GM19193 (cell line): Measurements from ENCODE around the gene ZNF253.

ENCODE experiments used
- POLR2A ChIP-seq: IDR thresholded peaks from 4 replicates; pipeline ENCODE4 v1.6.1; 2011; ENCODE audit not compliant: insufficient read depth, insufficient read length; ENCODE audit errors: extremely low read depth

ZNF253 gene

DNA sequence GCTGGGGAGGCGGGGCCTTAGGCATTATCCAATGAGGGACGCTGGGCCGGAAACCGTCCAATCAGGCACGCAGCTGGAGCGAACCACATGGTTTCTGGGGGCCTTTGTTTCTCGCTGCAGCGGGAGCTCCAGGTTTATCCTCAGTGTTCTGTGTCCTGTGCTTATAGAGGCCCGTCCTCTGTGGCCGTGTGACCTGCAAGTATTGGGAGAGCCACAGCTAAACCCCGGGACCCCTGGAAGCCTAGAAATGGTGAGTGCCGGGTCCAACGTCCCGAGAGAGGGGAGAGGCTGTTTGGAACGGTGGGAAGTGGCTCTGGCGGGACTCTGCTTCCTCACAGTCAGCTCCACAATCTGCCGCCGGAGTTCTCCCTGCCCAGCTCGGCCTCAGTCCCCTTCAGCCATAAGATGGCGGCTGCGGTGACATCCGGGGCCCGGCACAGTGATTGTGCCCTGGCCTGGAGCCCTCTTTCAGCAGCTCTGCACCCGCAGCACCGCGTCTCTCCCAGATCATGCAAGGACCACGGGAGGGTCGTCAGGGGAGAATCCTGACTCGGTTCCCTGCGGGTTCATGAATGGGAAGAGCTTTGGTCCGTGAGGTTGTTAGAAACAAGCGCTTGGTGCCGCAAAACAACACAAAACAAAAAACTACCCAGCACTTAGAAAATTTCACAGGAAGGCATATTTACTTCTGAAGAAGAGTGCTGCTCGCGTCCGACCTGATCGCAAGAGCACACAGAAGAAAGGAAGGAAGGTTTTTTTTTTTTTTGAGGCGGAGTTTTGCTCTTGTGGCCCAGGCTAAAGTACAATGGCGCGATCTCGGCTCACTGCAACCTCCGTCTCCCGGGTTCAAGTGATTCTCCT lies at the start of gene ZNF253:
ZNF253 (plus strand) TSS at position 133 of the 861 bp plus-strand sequence; CDS start at position 248, 115 bp downstream.
- TF ChIP-seq POLR2A, result peak; percentile 92

DNA sequence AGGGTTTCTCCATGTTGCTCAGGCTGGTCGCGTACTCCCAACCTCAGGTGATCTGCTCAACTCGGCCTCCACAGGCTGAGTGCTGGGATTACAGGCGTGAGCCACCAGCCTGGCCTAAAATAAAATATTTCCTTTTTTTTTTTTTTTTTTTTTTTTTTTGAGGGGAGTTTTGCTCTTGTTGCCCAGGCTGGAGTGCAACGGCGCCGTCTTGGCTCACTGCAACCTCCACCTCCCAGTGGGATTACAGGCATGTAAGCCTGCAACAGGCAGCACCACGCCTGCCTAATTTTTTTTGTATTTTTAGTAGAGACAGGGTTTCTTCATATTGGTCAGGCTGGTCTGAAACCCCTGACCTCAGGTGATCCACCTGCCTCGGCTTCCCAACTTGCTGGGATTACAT lies 49.0 kb upstream of the ZNF253 start:
- TF ChIP-seq POLR2A, result no peak

DNA sequence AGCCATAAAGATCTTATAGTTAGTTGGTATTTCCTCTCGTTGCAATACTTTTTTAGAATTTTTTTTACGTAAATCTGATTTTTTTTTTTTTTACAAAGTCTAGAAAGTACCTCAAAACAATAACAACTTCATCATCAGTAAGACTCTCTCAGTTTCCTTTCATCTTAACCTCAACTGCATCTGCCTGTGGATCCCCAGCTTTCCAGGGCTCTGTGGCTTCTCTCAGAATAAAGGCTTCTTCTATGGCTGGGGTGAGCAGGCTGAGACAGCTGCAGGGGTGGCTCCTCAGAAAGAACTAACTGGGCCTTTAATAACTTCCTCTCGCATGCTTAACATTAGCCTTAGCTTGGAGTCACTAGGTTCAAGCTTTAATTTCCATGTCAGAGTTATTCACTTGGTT lies 48.3 kb upstream of the ZNF253 start:
- no peak for TF ChIP-seq POLR2A

DNA sequence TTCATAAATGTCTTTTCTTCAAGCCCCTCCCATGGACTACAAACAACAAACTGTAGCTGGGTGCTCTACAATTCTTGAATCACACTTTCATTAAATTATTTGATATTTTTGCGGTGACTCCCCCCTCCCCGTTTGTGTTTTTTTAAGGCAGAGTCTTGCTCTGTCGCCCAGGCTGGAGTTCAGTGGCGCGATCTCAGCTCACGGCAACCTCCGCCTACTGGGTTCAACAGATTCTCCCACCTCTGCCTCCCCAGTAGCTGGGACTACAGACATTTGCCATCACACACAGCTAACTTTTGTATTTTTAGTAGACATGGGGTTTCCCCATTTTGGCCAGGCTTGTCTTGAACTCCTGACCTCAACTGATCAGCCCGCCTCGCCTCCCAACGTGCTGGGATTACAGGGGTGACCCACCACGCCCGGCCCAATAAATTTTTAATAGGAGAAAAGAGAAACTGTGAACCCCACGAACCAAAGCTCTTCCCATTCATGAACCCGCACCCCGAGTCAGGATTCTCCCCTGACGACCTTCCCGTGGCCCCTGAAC lies 44.8 kb upstream of the ZNF253 start:
- TF ChIP-seq POLR2A, result no peak

DNA sequence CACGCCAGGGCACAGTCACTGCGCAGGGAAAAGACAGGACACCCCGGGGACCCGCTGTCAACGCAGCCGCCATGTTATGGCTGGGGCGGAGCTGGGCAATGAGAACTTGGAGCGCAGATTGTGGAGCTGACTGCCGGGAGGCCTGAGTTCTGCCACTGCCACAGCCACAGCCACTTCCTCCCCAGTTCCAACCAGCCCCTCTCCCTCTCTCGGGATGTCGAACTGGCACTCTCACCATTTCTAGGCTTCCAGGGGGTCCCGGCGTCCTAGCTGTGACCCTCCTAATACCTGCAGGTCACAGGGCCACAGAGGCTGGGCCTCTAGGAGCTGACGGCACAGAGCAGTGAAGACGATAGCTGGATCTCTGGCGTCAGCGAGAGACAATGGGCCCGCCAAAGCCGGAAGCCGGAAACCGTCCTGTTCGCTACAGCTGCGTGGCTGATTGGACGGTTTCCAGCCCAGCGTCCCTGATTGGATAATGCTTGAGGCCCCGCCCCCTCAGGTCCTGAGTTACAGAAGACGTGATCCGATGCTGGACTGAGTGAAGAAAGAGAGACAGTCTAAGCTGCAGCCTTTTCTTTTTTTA lies 44.2 kb upstream of the ZNF253 start, which contains the start of gene ZNF506:
ZNF506 (minus strand) TSS at position 385 of the 586 bp plus-strand sequence; CDS start at position 238, 147 bp downstream.
- TF ChIP-seq POLR2A, result peak; percentile 87

DNA sequence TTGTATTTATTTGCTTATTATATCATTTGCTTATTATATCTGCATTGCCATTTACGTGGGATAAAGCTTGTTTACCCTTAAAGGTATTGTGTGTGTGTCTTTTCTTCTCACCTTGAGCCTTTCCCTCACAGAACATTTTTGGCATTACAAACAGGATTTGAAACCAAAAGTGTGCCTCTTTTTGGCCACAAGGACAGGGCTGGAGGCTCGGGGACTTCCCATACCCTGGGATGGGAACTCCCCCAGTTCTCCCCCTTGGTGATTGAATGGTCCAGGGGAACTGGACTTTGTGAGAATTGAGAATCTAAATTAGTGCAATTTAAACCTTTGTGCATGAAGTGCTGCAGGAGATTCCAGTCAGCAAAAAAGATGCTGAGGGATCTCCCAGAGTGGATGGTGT lies 41.8 kb upstream of the ZNF253 start:
- TF ChIP-seq POLR2A, result no peak

DNA sequence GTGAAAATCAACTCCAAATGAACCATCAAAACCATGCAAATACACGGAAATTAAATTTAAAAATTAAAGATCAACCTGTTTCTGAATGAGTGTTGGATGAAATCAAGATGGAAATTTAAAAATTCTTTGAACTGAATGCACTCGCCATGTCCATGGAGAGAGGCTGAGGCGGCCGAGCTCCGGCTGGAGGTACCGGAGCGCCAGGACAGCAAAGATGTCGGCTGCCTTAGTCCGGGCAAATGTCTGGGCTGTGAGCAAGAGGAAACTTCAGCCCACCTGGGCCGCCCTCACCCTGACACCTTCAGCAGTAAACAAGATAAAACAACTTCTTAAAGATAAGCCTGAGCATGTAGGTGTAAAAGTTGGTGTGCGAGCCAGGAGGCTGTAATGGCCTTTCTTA lies 38.8 kb upstream of the ZNF253 start:
- no peak for TF ChIP-seq POLR2A

DNA sequence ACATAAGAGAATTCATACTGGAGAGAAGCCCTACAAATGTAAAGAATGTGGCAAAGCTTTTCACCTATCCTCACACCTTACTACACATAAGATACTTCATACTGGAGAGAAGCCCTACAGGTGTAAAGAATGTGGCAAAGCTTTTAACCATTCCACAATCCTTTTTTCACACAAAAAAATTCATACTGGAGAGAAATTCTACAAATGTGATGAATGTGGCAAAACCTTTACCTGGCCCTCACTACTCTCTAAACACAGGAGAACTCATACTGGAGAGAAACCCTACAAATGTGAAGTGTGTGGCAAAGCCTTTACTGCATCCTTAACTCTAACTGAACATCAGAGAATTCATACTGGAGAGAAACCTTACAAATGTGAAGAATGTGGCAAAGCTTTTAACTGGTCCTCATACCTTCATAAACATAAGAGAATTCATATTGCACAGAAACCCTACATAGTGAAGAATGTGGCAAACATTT lies 30.1 kb upstream of the ZNF253 start:
- no peak for TF ChIP-seq POLR2A

DNA sequence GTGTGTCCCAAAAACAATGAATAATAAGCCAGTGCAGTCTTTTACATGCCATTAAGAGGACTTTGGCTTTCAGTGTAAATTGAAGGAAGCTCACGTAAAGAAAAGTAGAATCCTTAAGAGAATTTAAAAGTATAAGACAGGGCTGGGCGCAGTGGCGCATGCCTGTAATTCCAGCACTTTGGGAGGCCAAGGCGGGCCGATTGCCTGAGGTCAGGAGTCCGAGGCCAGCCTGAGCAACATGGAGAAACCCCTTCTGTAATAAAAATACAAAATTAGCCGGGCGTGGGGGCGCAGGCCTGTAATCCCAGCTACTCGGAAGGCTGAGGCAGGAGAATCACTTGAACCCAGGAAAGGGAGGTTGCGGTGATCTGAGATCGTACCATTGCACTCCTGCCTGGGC lies 17.9 kb upstream of the ZNF253 start:
- no peak for TF ChIP-seq POLR2A

DNA sequence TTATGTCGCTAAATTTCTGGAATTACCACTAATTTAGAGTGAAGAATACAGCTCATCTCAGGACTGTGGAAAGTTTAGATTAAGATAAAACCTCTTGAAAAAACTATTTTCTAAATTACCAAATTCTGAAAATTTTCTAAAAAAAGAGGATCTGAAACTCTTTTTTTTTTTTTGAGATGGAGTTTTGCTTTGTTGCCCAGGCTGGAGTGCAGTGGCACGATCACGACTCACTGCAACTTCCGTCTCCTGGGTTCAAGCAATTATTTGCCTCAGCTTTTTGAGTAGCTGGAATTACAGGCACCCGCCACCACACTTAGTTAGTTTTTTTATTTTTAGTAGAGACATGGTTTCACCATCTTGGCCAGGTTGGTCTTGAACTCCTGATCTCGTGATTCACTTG lies 16.6 kb upstream of the ZNF253 start:
- TF ChIP-seq POLR2A, result no peak

DNA sequence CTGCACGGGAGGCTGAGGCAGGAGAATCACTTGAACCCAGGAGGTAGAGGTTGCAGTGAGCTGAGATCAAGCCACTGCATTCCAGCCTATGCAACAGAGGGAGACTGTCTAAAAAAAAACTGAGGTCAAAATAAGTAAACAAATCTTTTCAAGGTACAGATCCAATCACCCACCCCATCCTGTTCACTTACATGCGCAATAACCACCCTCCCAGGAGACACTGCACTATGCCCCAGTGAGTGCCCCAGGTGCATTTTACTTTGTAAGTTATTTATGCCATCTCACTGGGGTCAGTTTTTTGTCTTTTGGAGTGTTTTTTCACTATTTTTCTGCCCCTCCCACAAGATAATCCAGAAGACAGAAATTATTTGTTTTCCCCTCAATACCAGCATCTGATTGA lies 6.9 kb upstream of the ZNF253 start:
- no peak for TF ChIP-seq POLR2A

DNA sequence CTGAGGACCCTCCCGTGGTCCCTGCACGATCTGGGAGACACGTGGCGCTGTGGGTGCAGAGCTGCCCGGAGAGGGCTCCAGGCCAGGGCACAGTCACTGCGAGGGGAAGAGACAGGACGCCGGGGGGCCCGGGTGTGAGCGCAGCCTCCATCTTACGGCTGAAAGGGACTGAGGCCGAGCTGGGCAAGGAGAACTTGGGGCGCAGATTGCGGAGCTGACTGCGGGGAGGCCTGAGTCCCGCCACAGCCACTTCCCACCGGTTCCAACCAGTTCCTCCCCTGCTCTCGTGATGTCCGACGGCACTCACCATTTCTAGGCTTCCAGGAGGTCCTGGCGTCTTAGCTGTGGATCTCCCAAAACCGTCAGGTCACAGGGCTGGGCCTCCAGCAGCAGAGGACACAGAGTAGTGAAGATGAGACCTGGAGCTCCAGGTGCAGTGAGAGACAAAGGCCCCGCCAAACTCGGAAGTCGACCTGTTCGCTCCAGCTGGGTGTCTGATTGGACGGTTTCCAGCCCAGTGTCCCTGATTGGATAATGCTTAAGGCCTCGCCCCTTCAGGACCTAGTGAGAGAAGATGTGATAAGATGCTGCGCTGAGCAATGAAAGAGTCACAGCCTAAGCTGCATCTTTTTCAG lies 4.8 kb upstream of the ZNF253 start:
- no peak for TF ChIP-seq POLR2A

DNA sequence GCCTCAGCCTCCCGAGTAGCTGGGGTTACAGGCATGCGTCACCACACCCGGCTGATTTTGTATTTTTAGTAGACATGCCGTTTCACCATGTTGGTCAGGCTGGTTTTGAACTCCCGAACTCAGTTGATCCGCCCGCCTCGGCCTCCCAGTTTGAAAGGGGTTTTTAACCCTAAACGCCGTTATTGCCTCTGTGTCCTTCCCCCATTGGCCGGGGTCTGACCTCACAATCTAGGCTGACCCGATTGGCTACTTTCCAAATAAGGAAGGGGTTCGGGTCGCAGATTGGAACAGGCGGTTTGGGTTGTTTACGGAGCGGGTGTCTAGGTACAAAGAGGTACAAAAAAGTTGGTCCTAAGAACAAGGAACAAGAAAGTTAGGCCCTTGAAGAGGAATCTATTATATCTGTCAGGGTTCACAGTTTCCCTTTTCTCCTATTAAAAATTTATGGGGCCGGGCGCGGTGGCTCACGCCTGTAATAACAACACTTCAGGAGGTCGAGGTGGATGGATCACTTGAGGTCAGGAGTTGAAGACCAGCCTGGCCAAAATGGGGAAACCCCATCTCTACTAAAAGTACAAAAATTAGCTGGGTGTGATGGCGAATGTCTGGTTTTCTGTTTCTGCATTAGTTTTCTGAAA lies 1.0 kb downstream of the ZNF253 start:
- TF ChIP-seq POLR2A, result no peak

DNA sequence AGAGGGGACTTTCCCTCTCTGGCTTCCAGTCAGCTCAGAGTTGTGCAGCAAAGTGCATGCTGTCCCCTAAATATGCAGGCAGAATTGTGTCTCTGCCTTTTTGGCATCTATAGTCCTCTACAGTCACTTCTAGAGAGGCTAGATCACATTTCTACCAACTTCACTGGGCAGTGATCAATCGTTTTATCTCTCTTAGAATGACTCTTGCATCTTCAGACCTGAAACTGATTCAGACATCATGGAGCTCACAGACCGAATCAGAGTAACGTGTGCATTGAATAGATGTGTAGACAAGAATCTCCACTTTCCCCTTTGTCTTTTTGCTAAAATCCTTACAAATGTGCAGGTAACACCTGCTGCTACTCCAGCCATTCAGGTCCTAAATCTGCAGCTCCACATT lies 6.2 kb downstream of the ZNF253 start:
- TF ChIP-seq POLR2A, result no peak

DNA sequence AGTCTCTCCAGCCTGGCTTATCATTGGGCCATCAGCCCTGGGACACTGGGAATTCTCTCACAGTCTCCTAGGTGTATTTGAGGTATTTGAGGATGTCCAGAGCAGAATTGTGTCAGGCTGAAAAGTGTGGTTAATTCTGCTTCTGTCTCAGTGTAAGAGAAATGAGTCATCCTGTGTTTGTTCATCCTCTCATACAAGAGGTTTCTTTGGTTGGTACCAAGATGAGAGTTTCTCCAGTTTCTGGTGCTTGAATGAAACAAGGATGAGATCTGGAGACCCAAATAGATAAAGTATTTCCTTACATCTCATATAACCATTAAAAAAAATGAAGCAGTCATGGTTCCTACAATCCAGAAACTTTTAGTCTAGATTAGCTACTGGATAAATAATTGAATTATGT lies 7.7 kb downstream of the ZNF253 start:
- TF ChIP-seq POLR2A, result no peak
